K562 (cell line): ENCODE measurements around the gene CREB3L4. TPM values are rescaled to one million over a fixed set of nuclear protein-coding genes. Genes with fewer than 3 reads are reported as not detected.

Experiments
- BCOR ChIP-seq: fragments of 450-650 bp; IDR thresholded peaks from 2 replicates; pipeline ENCODE4 v1.6.1; 2016
- CTBP1 ChIP-seq: fragments of 450-650 bp; IDR thresholded peaks from 2 replicates; pipeline ENCODE4 v1.6.1; 2016; ENCODE audit warnings: borderline replicate concordance
- DLX4 ChIP-seq: fragments of 250-450 bp; sonication (Bioruptor Pico); IDR thresholded peaks from 2 replicates; pipeline ENCODE4 v1.6.1; 2021; ENCODE audit warnings: mild to moderate bottlenecking
- E2F4 ChIP-seq: sonication (generic); formaldehyde crosslinking; IDR thresholded peaks from 2 replicates; pipeline ENCODE4 v1.8.0; 2022; ENCODE audit warnings: mild to moderate bottlenecking, low read depth, missing genetic modification reagents
- EGR1 ChIP-seq: fragments of 450-650 bp; conservative IDR thresholded peaks from 2 replicates; pipeline ENCODE4 v1.6.1; 2017; ENCODE audit warnings: mild to moderate bottlenecking
- ESRRB ChIP-seq: fragments of 250-450 bp; sonication (Bioruptor Pico); IDR thresholded peaks from 2 replicates; pipeline ENCODE4 v1.5.0; 2020; ENCODE audit warnings: mild to moderate bottlenecking, moderate library complexity, borderline replicate concordance
- FOXP4 ChIP-seq: sonication (generic); formaldehyde crosslinking; IDR thresholded peaks from 2 replicates; pipeline ENCODE4 v1.8.0; 2022; ENCODE audit warnings: mild to moderate bottlenecking, missing genetic modification reagents, borderline replicate concordance
- KDM4B ChIP-seq, 2 experiments: fragments of 450-650 bp in 1 of 2; sonication (generic) in 1 of 2; IDR thresholded peaks; 2 replicates each; pipeline ENCODE4 v1.6.1; 2016 to 2017; ENCODE audit warnings: borderline replicate concordance in 2 of 2, antibody characterized with exemption in 1 of 2, low read depth in 1 of 2, mild to moderate bottlenecking in 1 of 2
- KLF13 ChIP-seq: fragments of 450-650 bp; IDR thresholded peaks from 2 replicates; pipeline ENCODE4 v1.6.1; 2016; ENCODE audit warnings: missing genetic modification characterization, low read depth, mild to moderate bottlenecking, missing compliant biosample characterization, moderate library complexity, borderline replicate concordance
- TCF7 ChIP-seq: sonication (generic); IDR thresholded peaks from 2 replicates; pipeline ENCODE4 v1.6.1; 2016; ENCODE audit warnings: antibody characterized with exemption, borderline replicate concordance
- TSHZ1 ChIP-seq: fragments of 250-450 bp; sonication (Bioruptor Pico); IDR thresholded peaks from 2 replicates; pipeline ENCODE4 v1.4.0; 2020; ENCODE audit warnings: mild to moderate bottlenecking, moderate library complexity
- ZFX ChIP-seq: sonication (generic); formaldehyde crosslinking; IDR thresholded peaks from 2 replicates; pipeline ENCODE4 v1.8.0; 2022; ENCODE audit warnings: mild to moderate bottlenecking, missing genetic modification reagents, moderate library complexity
- ZNF639 ChIP-seq, 2 experiments: fragments of 200-800 bp in 1 of 2; sonication (Bioruptor generic) in 1 of 2; sonication (generic) in 1 of 2; formaldehyde crosslinking in 1 of 2; IDR thresholded peaks in 1 of 2; conservative IDR thresholded peaks in 1 of 2; 2 replicates each; pipeline versions ENCODE4 v1.5.0 to v1.6.1; 2016 to 2020; ENCODE audit warnings: missing compliant biosample characterization in 1 of 2, missing genetic modification characterization in 1 of 2, missing genetic modification reagents in 1 of 2
- polyA plus RNA-seq, 8 experiments: library from polyadenylated mRNA; depleted of rRNA in 4 of 8; stranded (reverse) in 5 of 8; unstranded in 3 of 8; fragments of >200 nt; fragmentation: Nextera tagmentation in 2 of 8; fragmentation: Illumina TruSeq in 1 of 8; extraction: Ambion mirVana in 2 of 8; extraction: Trizol in 1 of 8; gene quantifications; 2 replicates each; pipeline versions ENCODE4 v1.2.1 to v1.2.3, GENCODE V29; 2011 to 2014; ENCODE audit warnings: inconsistent platforms in 1 of 8, missing spikeins in 1 of 8
- total RNA-seq, 7 experiments: library from RNA; depleted of rRNA in 6 of 7; stranded (reverse); fragments of >200 nt in 6 of 7; fragmentation: Illumina TruSeq in 2 of 7; extraction: Trizol in 2 of 7; gene quantifications; 2 replicates each; pipeline versions ENCODE4 v1.2.1 to v1.2.3, GENCODE V29; 2011 to 2021; ENCODE audit warnings: low replicate concordance in 1 of 7
- TF ChIP-seq, protein P1 (sequence below): fragments of 250-450 bp; sonication (Bioruptor Pico); IDR thresholded peaks from 2 replicates; pipeline ENCODE4 v1.4.0; 2020; ENCODE audit warnings: borderline replicate concordance

The CREB3L4 gene
- total and polyA plus RNA-seq, 9 of the 15 experiments (the other 6 are each of a cell fraction or from before 2014, with no cell fraction given), result 9.9 to 18.6 (median 13.9) TPM

- TF ChIP-seq CTBP1 (peak; percentile 11; the same call in 1 of the 2 replicates), TSHZ1 (no peak), BCOR (no peak), TCF7 (no peak), KLF13 (tag) (no peak), ZFX (CRISPR knock-in tag) (peak; percentile 54), DLX4 (CRISPR knock-in tag) (no peak), E2F4 (CRISPR knock-in tag) (no peak), KDM4B (IDR thresholded peaks at IDR 0.05; ENCODE audit: borderline replicate concordance in 2 of 2, low read depth in 1 of 2) (peak in 1 of 2 experiments; percentile 57; a peak in 2 of 4 replicates), EGR1 (peak; percentile 36), ZNF639 (CRISPR knock-in tag; conservative IDR thresholded peaks at IDR 0.05 in 1 of 2, IDR thresholded peaks at IDR 0.05 in 1 of 2) (peak in 1 of 2 experiments; percentile 90; a peak in 2 of 4 replicates), ESRRB (no peak), FOXP4 (CRISPR knock-in tag) (no peak)
- TF ChIP-seq, protein P1, sequence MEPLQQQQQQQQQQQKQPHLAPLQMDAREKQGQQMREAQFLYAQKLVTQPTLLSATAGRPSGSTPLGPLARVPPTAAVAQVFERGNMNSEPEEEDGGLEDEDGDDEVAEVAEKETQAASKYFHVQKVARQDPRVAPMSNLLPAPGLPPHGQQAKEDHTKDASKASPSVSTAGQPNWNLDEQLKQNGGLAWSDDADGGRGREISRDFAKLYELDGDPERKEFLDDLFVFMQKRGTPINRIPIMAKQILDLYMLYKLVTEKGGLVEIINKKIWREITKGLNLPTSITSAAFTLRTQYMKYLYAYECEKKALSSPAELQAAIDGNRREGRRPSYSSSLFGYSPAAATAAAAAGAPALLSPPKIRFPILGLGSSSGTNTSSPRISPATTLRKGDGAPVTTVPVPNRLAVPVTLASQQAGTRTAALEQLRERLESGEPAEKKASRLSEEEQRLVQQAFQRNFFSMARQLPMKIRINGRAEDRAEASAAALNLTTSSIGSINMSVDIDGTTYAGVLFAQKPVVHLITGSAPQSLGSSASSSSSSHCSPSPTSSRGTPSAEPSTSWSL (CRISPR knock-in tag), result no peak
These were observed 21.7 kb upstream of the CREB3L4 start (continued) for GRCh38 chr1:153945795-153946621.
